A549 (cell line): ENCODE measurements around the gene ACKR2.

Experiments
- EP300 ChIP-seq, 2 experiments: fragments of >200 bp; sonication (Bioruptor Twin); formaldehyde crosslinking; IDR thresholded peaks; 2 replicates in 1 of 2; 3 replicates in 1 of 2; pipeline ENCODE4 v1.6.1; 2016 to 2017
- JUNB ChIP-seq: fragments of >200 bp; sonication (Bioruptor Twin); formaldehyde crosslinking; IDR thresholded peaks from 2 replicates; pipeline ENCODE4 v1.6.1; 2016
- RFX5 ChIP-seq: fragments of 450-650 bp; IDR thresholded peaks from 2 replicates; pipeline ENCODE4 v1.7.1; 2014; ENCODE audit warnings: antibody characterized with exemption, mild to moderate bottlenecking, moderate library complexity
- SMC3 ChIP-seq: fragments of >200 bp; sonication (Bioruptor Twin); formaldehyde crosslinking; IDR thresholded peaks from 3 replicates; pipeline ENCODE4 v1.6.1; 2018; ENCODE audit warnings: inconsistent platforms
- TF ChIP-seq, protein P1 (sequence below): fragments of >200 bp; sonication (Bioruptor Twin); formaldehyde crosslinking; IDR thresholded peaks from 3 replicates; pipeline ENCODE4 v1.5.1; 2016

DNA sequence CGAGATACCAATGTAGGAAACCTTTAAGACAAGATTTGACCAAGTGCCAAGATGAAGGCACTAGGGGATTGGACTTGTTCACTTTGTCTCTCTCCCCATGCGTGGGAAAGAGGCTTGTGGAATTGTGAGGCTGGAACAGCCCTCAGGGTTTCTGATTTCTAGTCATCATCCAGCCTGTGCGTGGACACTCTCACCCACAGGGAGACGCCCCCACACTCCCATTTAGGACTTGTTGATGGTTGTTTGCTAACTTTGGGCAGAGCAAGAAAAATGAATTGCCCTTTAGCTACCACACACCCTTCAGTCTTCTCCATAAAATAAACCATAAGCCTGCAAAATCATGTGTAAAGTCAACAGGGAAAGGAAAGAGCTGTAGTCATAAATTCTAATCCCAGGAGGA, 18.4 kb downstream of the ACKR2 start:
- TF ChIP-seq EP300 (IDR thresholded peaks at IDR 0.05), result no peak
- TF ChIP-seq, protein P1, sequence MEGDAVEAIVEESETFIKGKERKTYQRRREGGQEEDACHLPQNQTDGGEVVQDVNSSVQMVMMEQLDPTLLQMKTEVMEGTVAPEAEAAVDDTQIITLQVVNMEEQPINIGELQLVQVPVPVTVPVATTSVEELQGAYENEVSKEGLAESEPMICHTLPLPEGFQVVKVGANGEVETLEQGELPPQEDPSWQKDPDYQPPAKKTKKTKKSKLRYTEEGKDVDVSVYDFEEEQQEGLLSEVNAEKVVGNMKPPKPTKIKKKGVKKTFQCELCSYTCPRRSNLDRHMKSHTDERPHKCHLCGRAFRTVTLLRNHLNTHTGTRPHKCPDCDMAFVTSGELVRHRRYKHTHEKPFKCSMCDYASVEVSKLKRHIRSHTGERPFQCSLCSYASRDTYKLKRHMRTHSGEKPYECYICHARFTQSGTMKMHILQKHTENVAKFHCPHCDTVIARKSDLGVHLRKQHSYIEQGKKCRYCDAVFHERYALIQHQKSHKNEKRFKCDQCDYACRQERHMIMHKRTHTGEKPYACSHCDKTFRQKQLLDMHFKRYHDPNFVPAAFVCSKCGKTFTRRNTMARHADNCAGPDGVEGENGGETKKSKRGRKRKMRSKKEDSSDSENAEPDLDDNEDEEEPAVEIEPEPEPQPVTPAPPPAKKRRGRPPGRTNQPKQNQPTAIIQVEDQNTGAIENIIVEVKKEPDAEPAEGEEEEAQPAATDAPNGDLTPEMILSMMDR, result no peak
- TF ChIP-seq RFX5, result no peak
- no peak for TF ChIP-seq JUNB
- no peak for TF ChIP-seq SMC3
